Measurements from ENCODE around the gene RFC4. TPM values are rescaled to one million over a fixed set of nuclear protein-coding genes. Genes with fewer than 3 reads are reported as not detected.

The RFC4 gene
- total and polyA plus RNA-seq, 11 donors, result 4.6 to 21.0 (median 7.9) TPM

DNA sequence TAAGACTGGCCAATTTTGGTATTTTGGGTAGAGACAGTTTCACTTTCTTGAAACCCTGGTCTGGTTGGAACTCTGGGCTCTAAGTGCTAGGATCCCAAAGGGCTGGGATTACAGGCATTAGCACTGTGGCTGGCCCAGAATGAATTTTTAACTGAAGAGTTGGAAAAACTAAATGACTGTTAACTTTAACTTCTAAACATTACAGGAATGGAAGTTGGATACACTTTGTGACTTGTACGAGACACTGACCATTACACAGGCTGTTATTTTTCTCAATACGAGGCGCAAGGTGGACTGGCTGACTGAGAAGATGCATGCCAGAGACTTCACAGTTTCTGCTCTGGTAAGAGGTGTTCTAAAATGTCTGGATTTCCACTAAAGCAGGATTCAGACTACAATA is 19.4 kb downstream of the RFC4 start:
- Histone ChIP-seq H3K36me3 (peaks cover 6 to 81% (median 74%) of the 10 kb centered on the region in 9 donors), H3K27ac (no peak overlapping the region), H3K9me3 (no peaks in the 10 kb centered on the region), H3K4me3 (peak overlapping the region in 7 of 12 donors; percentile 71 to 97 (median 87)), H3K4me1 (peaks cover 7 to 61% (median 40%) of the 10 kb centered on the region in 12 donors), H3K27me3 (no peaks in the 10 kb centered on the region)
- DNase-seq, result no peak
- no peak for TF ChIP-seq CTCF (IDR thresholded peaks at IDR 0.05)
- TF ChIP-seq POLR2A (IDR thresholded peaks at IDR 0.05), result no peak
- intact Hi-C loops (cut with DNase I), result loop anchor here in 1 of 10 donors (10.0 kb wide), 1 partner anchor 852 kb away; the partner anchor contains the start of gene TRA2B
- no peak for ATAC-seq
- WGBS, 4 donors, result 52 to 64% (median 61%) methylated on average over 3 of the region's 3 CpGs

DNA sequence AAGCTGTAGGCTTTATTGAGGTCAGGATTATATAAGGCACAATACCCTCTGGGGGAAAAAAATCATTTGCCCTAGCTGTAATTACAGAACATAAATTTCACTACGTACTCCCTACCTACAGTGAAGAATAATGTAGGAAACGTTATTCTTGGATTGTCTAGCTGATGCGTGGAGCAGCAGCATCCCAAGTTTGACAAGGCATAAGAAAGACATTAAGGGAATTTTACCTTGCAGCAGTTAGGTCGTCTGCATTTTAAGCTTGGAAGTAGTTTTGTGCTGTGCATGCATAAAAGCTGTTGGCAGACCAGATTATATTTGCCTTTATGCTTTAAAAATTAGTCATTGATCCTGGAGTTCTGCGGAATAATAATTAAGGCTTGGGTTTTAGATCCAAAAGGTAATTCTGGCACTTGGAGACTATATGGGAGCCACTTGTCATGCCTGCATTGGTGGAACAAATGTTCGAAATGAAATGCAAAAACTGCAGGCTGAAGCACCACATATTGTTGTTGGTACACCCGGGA is 20.7 kb downstream of the RFC4 start:
- Histone ChIP-seq H3K27me3 (no peaks in the 10 kb centered on the region), H3K9me3 (no peaks in the 10 kb centered on the region), H3K4me1 (peaks cover 7 to 63% (median 40%) of the 10 kb centered on the region in 12 donors), H3K27ac (no peak overlapping the region), H3K36me3 (peaks cover 6 to 68% (median 63%) of the 10 kb centered on the region in 9 donors), H3K4me3 (peak overlapping the region; percentile 71 to 97 (median 84))
- intact Hi-C loops (cut with DNase I), result loop anchor here in 1 of 10 donors (10.0 kb wide), 1 partner anchor 851 kb away; the partner anchor contains the start of gene TRA2B
- DNase-seq (no peak), ATAC-seq (no peak)
- TF ChIP-seq POLR2A (IDR thresholded peaks at IDR 0.05) (no peak), CTCF (IDR thresholded peaks at IDR 0.05) (no peak)
- WGBS, 4 donors, result 19 to 25% (median 23%) methylated on average over 7 of the region's 7 CpGs

DNA sequence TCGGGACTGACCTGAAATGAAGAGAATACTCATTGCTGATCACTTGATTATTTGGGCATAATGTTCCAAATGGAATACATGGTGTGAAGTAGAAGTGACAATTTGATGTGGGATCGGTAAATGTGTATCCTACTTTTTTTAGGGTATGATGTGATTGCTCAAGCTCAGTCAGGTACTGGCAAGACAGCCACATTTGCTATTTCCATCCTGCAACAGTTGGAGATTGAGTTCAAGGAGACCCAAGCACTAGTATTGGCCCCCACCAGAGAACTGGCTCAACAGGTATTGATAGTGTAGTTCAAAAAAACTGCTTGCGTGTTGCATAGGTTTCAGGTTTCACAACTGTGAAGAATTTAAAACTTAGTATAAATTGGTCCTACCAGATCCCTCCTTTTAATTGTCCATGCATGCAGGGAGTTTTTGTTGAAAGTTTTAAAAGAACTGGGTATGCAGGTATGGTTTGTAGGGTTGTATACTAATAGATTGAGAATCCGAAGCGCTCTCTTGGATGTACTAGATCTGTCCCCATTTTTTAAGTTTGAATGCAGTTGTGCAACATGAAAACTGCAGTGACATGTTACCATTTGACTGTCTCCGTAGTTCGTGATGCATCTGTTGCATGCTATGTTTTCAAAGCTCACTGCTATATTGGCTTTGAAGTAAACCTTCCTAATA is 21.3 kb downstream of the RFC4 start:
- ATAC-seq (no peak), DNase-seq (no peak)
- Histone ChIP-seq H3K4me1 (peaks cover 7 to 58% (median 40%) of the 10 kb centered on the region in 12 donors), H3K9me3 (no peaks in the 10 kb centered on the region), H3K27me3 (no peaks in the 10 kb centered on the region), H3K4me3 (peak overlapping the region; percentile 71 to 97 (median 84)), H3K36me3 (peaks cover 6 to 62% (median 57%) of the 10 kb centered on the region in 9 donors), H3K27ac (peak overlapping the region in 6 of 12 donors; percentile 95 to 99 (median 98))
- intact Hi-C loops (cut with DNase I), result loop anchor here in 3 of 10 donors (5.0 to 10.0 kb wide), 3 partner anchors 147 to 850 kb away; partner anchors contain the start of genes TRA2B (in 2 of the 3) and ST6GAL1 (in 1 of the 3)
- TF ChIP-seq CTCF (IDR thresholded peaks at IDR 0.05), result no peak
- TF ChIP-seq POLR2A (IDR thresholded peaks at IDR 0.05), result no peak
- WGBS, 4 donors, result 11 to 18% (median 15%) methylated on average over 7 of the region's 7 CpGs

Data from heart left ventricle (tissue), 16 donors.